Activated T-helper 2 cell treated with anti-CD3 and anti-CD28 coated beads, Interferon-gamma antibody, Interleukin-2, Interleukin-4, amounts not matched to agents 10 μg/mL and 5 μg/mL and 100 μg/mL, durations not matched to agents 14 hours and 24 hours and 36 hours (primary cell): ENCODE data around the gene DYNC2I2. TPM values are rescaled to one million over a fixed set of nuclear protein-coding genes. Genes with fewer than 3 reads are reported as not detected.

Source experiments
- DNase-seq: peaks from one replicate; pipeline ENCODE4 v3.0.0; 2021; ENCODE audit warnings: low spot score
- H3K27ac Mint-ChIP-seq: one replicate; pipeline ENCODE4 v1.8.0; 2021; ENCODE audit warnings: mixed read lengths
- H3K27me3 Mint-ChIP-seq: one replicate; pipeline ENCODE4 v1.8.0; 2021; ENCODE audit warnings: low read depth, mixed read lengths
- H3K36me3 Mint-ChIP-seq: one replicate; pipeline ENCODE4 v1.8.0; 2021; ENCODE audit warnings: low read depth, mixed read lengths
- H3K4me1 Mint-ChIP-seq: one replicate; pipeline ENCODE4 v1.8.0; 2021; ENCODE audit warnings: low read depth, mixed read lengths
- H3K4me3 Mint-ChIP-seq: one replicate; pipeline ENCODE4 v1.8.0; 2021; ENCODE audit warnings: low read depth, mild to moderate bottlenecking, moderate library complexity, mixed read lengths
- H3K9me3 Mint-ChIP-seq: one replicate; pipeline ENCODE4 v1.8.0; 2021; ENCODE audit warnings: mixed read lengths
- intact Hi-C: fragments of 100-400 bp; cut with micrococcal nuclease; formaldehyde crosslinking; loops from one replicate; pipeline ENCODE4 v1.15.1; 2023
- total RNA-seq: library from RNA; stranded (reverse); gene quantifications from 2 replicates; pipeline ENCODE4 v1.2.3, GENCODE V29; 2022

Gene DYNC2I2
- total RNA-seq, 1 donor from 2014 or later: 41.7 TPM

DNA sequence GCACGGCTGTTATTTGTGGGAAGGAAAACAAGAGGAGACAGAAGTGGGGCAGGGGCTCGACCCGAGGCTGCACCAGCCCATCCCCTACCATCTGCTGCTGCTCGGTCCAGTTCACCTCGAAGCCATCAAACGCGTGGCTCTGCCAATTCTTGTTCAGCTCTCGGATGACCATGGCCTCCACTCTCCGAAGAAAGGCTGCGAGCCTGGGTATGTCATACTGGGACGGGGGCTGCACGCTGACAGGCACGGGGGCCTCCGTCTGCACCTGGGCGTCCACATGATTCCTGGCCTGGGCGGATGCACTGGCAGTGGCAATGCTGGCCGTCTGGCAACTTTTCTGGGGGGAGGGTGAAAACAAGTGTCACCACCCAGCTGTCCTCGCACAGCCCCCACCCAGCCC is 16.0 kb downstream of the DYNC2I2 start:
- H3K4me1 Mint-ChIP-seq: no peaks in the 10 kb centered on the region
- peaks cover 9% of the 10 kb centered on the region for H3K36me3 Mint-ChIP-seq
- H3K27ac Mint-ChIP-seq: no peak overlapping the region
- DNase-seq: no peak
- no peaks in the 10 kb centered on the region for H3K27me3 Mint-ChIP-seq
- H3K4me3 Mint-ChIP-seq: no peak overlapping the region
- intact Hi-C loops: no loop called here
- H3K9me3 Mint-ChIP-seq: no peaks in the 10 kb centered on the region

GRCh38 chr9:128638580-128638979 is 18.1 kb downstream of the DYNC2I2 start:
- no peak overlapping the region for H3K4me3 Mint-ChIP-seq
- H3K9me3 Mint-ChIP-seq: no peaks in the 10 kb centered on the region
- no peaks in the 10 kb centered on the region for H3K27me3 Mint-ChIP-seq
- H3K36me3 Mint-ChIP-seq: peaks cover 15% of the 10 kb centered on the region
- intact Hi-C loops: no loop called here
- no peaks in the 10 kb centered on the region for H3K4me1 Mint-ChIP-seq
- no peak overlapping the region for H3K27ac Mint-ChIP-seq
- DNase-seq: no peak

- Mint-ChIP-seq H3K36me3 (peaks cover 24% of the 10 kb centered on the region), H3K9me3 (no peaks in the 10 kb centered on the region), H3K4me1 (no peaks in the 10 kb centered on the region), H3K27me3 (no peaks in the 10 kb centered on the region), H3K4me3 (no peak overlapping the region), H3K27ac (no peak overlapping the region)
- no peak for DNase-seq
- intact Hi-C loops: no loop called here
These were observed 19.0 kb downstream of the DYNC2I2 start for GRCh38 chr9:128637656-128638055.

GRCh38 chr9:128636556-128637530 is 19.8 kb downstream of the DYNC2I2 start:
- Mint-ChIP-seq H3K9me3 (no peaks in the 10 kb centered on the region), H3K4me3 (no peak overlapping the region), H3K4me1 (no peaks in the 10 kb centered on the region), H3K27me3 (no peaks in the 10 kb centered on the region), H3K27ac (no peak overlapping the region), H3K36me3 (peaks cover 30% of the 10 kb centered on the region)
- no peak for DNase-seq
- intact Hi-C loops: no loop called here

GRCh38 chr9:128636024-128636390 is 20.6 kb downstream of the DYNC2I2 start:
- no peak for DNase-seq
- H3K9me3 Mint-ChIP-seq: no peaks in the 10 kb centered on the region
- H3K36me3 Mint-ChIP-seq: peaks cover 35% of the 10 kb centered on the region
- H3K27ac Mint-ChIP-seq: no peak overlapping the region
- intact Hi-C loops: no loop called here
- H3K27me3 Mint-ChIP-seq: no peaks in the 10 kb centered on the region
- H3K4me3 Mint-ChIP-seq: no peak overlapping the region
- no peaks in the 10 kb centered on the region for H3K4me1 Mint-ChIP-seq

- Mint-ChIP-seq H3K36me3 (peaks cover 33% of the 10 kb centered on the region), H3K27me3 (no peaks in the 10 kb centered on the region), H3K4me1 (no peaks in the 10 kb centered on the region), H3K4me3 (no peak overlapping the region), H3K9me3 (no peaks in the 10 kb centered on the region), H3K27ac (no peak overlapping the region)
- DNase-seq: no peak
- intact Hi-C loops: no loop called here
These were observed 21.2 kb downstream of the DYNC2I2 start for GRCh38 chr9:128635266-128636023.

DNA sequence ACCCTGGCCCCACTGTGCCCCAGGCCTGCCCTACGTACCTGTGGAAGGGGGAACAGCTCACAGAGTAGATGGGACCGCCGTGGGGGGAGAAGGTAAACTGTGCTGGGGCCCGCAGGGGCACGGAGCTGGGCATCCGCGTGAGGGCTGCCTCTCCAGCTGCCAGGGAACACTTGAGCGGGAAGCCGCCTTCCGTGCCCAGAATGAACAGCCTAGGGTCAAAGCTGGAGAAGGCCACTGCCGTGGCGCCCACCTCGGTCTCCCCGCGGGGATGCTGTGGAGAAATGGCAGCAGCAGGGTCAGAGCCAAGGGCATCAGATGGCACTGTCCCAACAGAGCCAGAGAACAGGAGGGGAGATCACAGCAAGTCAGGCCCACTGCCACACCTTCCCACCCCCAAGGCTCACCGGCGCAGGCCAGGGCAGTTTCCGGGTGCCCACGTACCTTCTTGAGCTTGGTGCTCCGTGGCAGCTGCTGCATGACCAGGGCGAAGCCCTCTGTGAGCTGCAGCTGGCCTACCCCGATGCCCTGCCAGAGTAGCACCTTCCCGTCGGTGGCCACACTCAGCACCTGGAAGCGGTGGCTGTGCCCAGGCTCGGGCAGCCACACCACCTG is 21.9 kb downstream of the DYNC2I2 start:
- Mint-ChIP-seq H3K36me3 (peaks cover 32% of the 10 kb centered on the region), H3K9me3 (no peaks in the 10 kb centered on the region), H3K4me3 (no peak overlapping the region)

DNA sequence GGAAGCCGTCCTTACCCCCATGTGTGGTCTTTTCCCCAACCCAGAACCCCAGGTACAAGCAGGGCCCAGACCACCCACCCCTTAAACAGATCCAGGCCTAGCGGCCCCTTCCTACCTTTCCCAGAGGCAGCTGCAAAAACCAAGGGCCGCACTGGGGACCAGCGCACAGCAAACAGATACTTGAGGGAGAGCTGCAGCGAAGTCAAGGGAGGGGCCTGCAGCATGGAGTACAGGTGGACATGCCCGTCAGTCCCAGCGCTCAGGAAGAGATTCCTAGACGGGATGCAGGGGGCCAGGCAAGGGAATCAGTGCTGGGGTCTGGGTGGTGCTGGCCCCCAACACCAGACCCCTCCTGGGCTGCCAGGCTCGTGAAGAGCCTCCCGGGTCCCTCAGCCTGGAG is 22.5 kb downstream of the DYNC2I2 start:
- no peak overlapping the region for H3K27ac Mint-ChIP-seq
- H3K9me3 Mint-ChIP-seq: no peaks in the 10 kb centered on the region
- H3K36me3 Mint-ChIP-seq: peaks cover 36% of the 10 kb centered on the region
- no peak for DNase-seq
- intact Hi-C loops: no loop called here
- no peaks in the 10 kb centered on the region for H3K27me3 Mint-ChIP-seq
- H3K4me1 Mint-ChIP-seq: no peaks in the 10 kb centered on the region
- no peak overlapping the region for H3K4me3 Mint-ChIP-seq

More for the DNA sequence above, 21.9 kb downstream of the DYNC2I2 start:
- H3K27ac Mint-ChIP-seq: no peak overlapping the region
- H3K4me1 Mint-ChIP-seq: no peaks in the 10 kb centered on the region
- no peaks in the 10 kb centered on the region for H3K27me3 Mint-ChIP-seq
- no peak for DNase-seq
- intact Hi-C loops: no loop called here

DNA sequence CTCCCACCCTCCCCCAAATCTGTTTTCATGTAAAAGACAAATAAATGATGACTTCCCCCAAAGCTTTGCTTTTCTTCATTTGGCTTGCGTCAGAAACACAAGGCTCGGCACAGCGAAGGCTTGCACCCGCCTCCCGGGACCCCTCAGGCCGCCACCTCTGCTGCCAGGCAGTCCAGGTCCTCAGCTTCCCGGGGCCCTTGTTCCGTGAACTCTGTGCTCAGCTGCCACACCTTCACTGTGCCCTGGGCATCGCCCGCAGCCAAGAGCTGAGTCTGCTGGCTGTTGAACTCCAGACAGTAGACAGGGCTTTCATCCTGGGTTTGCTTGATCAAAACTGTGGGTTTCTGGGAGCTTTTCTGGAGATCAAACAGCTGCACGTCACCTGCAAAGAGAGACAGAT is 23.0 kb downstream of the DYNC2I2 start:
- Mint-ChIP-seq H3K27ac (no peak overlapping the region), H3K4me3 (no peak overlapping the region)
- no peak for DNase-seq

DNA sequence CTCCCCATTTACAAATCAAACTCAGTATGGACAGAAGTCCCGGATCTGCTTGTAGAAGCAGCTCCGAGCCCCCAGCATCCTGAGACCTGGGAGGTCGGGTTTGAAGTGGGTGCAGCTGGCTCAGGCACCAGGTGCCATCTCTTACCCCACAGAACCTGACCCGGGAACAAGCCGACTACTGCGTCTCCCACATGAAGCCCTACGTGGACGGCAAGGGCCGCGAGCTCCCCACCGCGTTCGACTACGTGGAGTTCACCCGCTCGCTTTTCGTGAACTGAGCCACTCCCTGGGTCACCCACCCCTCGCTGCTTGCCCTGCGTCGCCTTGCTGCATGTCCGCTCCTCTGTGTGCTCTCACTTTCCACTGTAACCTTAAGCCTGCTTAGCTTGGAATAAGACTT is 23.6 kb downstream of the DYNC2I2 start:
- H3K4me3 Mint-ChIP-seq: no peak overlapping the region
- no peak overlapping the region for H3K27ac Mint-ChIP-seq
- intact Hi-C loops: no loop called here
- DNase-seq: no peak
- H3K27me3 Mint-ChIP-seq: no peaks in the 10 kb centered on the region
- peaks cover 37% of the 10 kb centered on the region for H3K36me3 Mint-ChIP-seq
- no peaks in the 10 kb centered on the region for H3K4me1 Mint-ChIP-seq
- no peaks in the 10 kb centered on the region for H3K9me3 Mint-ChIP-seq

More for the DNA sequence above, 23.0 kb downstream of the DYNC2I2 start:
- H3K4me1 Mint-ChIP-seq: no peaks in the 10 kb centered on the region
- H3K9me3 Mint-ChIP-seq: no peaks in the 10 kb centered on the region
- intact Hi-C loops: no loop called here
- H3K36me3 Mint-ChIP-seq: peaks cover 38% of the 10 kb centered on the region
- H3K27me3 Mint-ChIP-seq: no peaks in the 10 kb centered on the region

GRCh38 chr9:128632486-128632885 is 24.2 kb downstream of the DYNC2I2 start:
- H3K4me1 Mint-ChIP-seq: no peaks in the 10 kb centered on the region
- peaks cover 42% of the 10 kb centered on the region for H3K36me3 Mint-ChIP-seq
- no peaks in the 10 kb centered on the region for H3K27me3 Mint-ChIP-seq
- H3K4me3 Mint-ChIP-seq: no peak overlapping the region
- H3K9me3 Mint-ChIP-seq: no peaks in the 10 kb centered on the region
- DNase-seq: no peak
- H3K27ac Mint-ChIP-seq: no peak overlapping the region
- intact Hi-C loops: no loop called here

- H3K36me3 Mint-ChIP-seq: peaks cover 45% of the 10 kb centered on the region
- H3K9me3 Mint-ChIP-seq: no peaks in the 10 kb centered on the region
- H3K4me1 Mint-ChIP-seq: no peaks in the 10 kb centered on the region
- intact Hi-C loops: no loop called here
- H3K4me3 Mint-ChIP-seq: no peak overlapping the region
- H3K27me3 Mint-ChIP-seq: no peaks in the 10 kb centered on the region
- H3K27ac Mint-ChIP-seq: no peak overlapping the region
- DNase-seq: no peak
These were observed 24.6 kb downstream of the DYNC2I2 start for GRCh38 chr9:128632066-128632465.

GRCh38 chr9:128631636-128632035 is 25.0 kb downstream of the DYNC2I2 start:
- intact Hi-C loops: no loop called here
- DNase-seq: no peak
- no peak overlapping the region for H3K4me3 Mint-ChIP-seq
- H3K27ac Mint-ChIP-seq: no peak overlapping the region
- H3K27me3 Mint-ChIP-seq: no peaks in the 10 kb centered on the region
- no peaks in the 10 kb centered on the region for H3K9me3 Mint-ChIP-seq
- no peaks in the 10 kb centered on the region for H3K4me1 Mint-ChIP-seq
- H3K36me3 Mint-ChIP-seq: peaks cover 46% of the 10 kb centered on the region
